ENCODE results near the gene ORM1. TPM values are rescaled to one million over a fixed set of nuclear protein-coding genes. Genes with fewer than 3 reads are reported as not detected.

The ORM1 gene
- polyA plus RNA-seq, 3 donors: 2.2 to 4.9 (median 2.8) TPM

DNA sequence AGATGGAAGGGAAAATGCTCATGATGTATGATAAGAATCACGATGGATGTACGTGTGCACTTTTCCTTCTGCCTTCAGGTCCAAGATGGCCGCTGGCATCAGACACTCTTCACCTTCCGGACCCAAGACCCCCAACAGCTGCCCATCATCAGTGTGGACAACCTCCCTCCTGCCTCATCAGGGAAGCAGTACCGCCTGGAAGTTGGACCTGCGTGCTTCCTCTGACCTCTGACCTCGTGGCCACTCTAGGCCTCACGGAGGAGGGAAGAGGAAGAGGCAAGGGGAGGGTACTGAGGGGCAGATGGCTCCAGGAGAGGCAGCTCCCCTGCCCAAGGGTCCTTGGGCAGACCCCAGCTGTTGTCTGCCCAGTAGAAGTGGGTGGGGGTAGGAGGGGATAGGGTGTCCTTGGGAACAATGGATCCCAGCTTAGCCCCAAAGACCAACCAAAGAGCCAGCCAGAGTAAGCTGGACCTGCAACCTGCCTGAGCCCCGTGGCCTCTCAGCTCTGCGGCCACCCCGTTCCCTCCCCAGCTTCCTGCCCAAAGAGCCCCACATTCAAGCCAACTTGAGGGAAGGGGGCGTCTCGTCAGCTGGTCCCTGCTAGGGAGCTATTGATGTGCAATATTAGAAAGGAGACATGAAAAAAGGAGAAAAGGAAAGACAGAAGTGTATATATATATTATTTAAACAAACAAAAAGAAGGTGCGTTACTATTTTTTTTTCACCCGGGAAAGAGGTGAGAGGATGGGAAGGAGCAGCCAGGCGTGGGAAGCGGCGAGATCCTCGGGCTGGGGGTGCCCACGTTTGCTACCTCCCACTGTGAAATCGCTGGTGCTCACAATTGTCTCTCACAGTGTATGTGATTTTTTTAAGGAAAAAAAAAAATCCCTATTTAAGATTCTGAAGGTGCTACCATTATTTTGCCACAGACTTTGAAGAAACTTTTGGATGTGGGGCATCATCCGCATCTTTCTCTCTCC is 12.1 kb upstream of the ORM1 start:
- TF ChIP-seq, protein P1, sequence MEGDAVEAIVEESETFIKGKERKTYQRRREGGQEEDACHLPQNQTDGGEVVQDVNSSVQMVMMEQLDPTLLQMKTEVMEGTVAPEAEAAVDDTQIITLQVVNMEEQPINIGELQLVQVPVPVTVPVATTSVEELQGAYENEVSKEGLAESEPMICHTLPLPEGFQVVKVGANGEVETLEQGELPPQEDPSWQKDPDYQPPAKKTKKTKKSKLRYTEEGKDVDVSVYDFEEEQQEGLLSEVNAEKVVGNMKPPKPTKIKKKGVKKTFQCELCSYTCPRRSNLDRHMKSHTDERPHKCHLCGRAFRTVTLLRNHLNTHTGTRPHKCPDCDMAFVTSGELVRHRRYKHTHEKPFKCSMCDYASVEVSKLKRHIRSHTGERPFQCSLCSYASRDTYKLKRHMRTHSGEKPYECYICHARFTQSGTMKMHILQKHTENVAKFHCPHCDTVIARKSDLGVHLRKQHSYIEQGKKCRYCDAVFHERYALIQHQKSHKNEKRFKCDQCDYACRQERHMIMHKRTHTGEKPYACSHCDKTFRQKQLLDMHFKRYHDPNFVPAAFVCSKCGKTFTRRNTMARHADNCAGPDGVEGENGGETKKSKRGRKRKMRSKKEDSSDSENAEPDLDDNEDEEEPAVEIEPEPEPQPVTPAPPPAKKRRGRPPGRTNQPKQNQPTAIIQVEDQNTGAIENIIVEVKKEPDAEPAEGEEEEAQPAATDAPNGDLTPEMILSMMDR (IDR thresholded peaks at IDR 0.05): no peak
- Mint-ChIP-seq H3K27me3 (ENCODE audit: low read depth in 3 of 3) (peaks cover 2 to 4% (median 3%) of the 10 kb centered on the region in 3 donors), H3K9me3 (peaks cover 0 to 6% (median 0%) of the 10 kb centered on the region in 7 donors), H3K36me3 (no peaks in the 10 kb centered on the region), H3K27ac (no peak overlapping the region), H3K4me1 (peaks cover 9% of the 10 kb centered on the region), H3K4me3 (no peak overlapping the region)
- Histone ChIP-seq H4K20me1 (ENCODE audit: insufficient read depth, low read length) (no peaks in the 10 kb centered on the region), H3K4me3 (replicated peaks in 1 of 3; ENCODE audit: low read depth in 2 of 3, low read length in 3 of 3) (no peak overlapping the region), H3K79me2 (ENCODE audit: insufficient read depth, low read length) (no peaks in the 10 kb centered on the region), H3K9me3 (replicated peaks in 1 of 2; ENCODE audit: control insufficient read depth in 1 of 2, insufficient read depth in 1 of 2, low read length in 2 of 2) (no peaks in the 10 kb centered on the region), H3K36me3 (replicated peaks in 1 of 2; ENCODE audit: control insufficient read depth in 1 of 2, insufficient read depth in 2 of 2, low read length in 2 of 2) (no peaks in the 10 kb centered on the region), H3K4me2 (replicated peaks; ENCODE audit: extremely low read depth, low read length, poor library complexity, severe bottlenecking) (no peak overlapping the region), H3K9ac (ENCODE audit: insufficient read depth, low read length, poor library complexity, severe bottlenecking) (no peak overlapping the region), H3K27ac (ENCODE audit: low read depth in 1 of 2, low read length in 2 of 2) (no peak overlapping the region), H3K4me1 (ENCODE audit: control insufficient read depth in 1 of 2, insufficient read depth in 2 of 2, low read length in 2 of 2) (peaks cover 9 to 10% of the 10 kb centered on the region in 2 donors), H2AFZ (ENCODE audit: insufficient read depth, low read depth, low read length, poor library complexity, severe bottlenecking) (peak overlapping the region; percentile 36), H3K27me3 (ENCODE audit: control insufficient read depth in 2 of 2, insufficient read depth in 2 of 2, low read length in 2 of 2) (no peaks in the 10 kb centered on the region)
- WGBS (ENCODE audit: insufficient coverage): 67% methylated on average over 5 of the region's 22 CpGs
- intact Hi-C loops (cut with micrococcal nuclease): no loop called here
- DNase-seq: peak in 1 of 3 donors; percentile 2

DNA sequence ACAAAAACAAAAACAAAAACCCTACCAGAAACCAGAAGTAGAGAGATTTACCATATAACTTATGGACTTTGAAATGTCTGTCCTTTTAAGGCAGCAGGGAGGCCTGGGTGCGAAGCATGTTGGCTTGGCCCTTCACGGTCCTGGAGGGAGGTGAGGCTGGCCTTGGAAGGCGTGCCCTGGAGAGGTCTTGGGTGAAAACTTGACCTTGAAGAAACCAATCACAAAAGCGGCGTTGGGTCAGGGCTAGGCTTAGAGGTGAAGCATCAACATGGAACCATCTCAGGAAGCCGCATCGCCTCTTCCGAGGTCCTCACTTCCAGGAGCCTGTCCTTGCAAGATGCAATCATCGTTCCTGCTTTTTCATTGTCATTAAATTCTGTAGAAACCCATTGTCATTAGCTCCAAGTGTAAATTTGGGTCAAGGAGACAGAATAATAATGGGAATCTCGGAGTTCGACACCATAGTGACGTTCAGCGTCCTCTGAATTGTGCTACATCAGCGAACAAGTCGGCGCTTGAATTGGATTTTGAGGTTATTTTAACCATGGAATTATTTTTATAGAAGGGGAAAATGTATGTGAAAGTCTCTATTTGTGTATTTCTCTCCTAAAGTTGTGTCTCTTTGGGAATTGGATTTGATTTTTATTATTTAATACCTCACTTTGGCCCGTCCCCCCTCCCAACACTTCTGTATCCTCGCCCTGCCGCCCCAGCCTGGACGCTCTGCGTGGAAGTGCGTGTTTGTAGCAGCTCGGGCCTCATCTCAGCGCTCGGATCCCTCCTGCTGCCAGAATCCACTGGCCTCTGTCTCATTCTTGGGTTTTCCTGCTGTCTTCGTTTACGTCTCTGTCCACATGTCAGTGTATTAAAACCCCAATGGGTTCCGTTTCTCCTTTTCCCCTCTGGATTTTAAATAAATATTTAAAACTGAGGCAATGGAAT is 11.1 kb upstream of the ORM1 start:
- H3K9me3 Mint-ChIP-seq: peaks cover 0 to 6% (median 0%) of the 10 kb centered on the region in 7 donors
- no peak overlapping the region for H3K4me3 Mint-ChIP-seq
- no peaks in the 10 kb centered on the region for H3K36me3 Mint-ChIP-seq
- peaks cover 1 to 4% (median 2%) of the 10 kb centered on the region in 3 donors for H3K27me3 Mint-ChIP-seq (ENCODE audit: low read depth in 3 of 3)
- Histone ChIP-seq H3K27me3 (ENCODE audit: control insufficient read depth in 2 of 2, insufficient read depth in 2 of 2, low read length in 2 of 2) (no peaks in the 10 kb centered on the region), H3K4me1 (ENCODE audit: control insufficient read depth in 1 of 2, insufficient read depth in 2 of 2, low read length in 2 of 2) (peaks cover 20 to 21% of the 10 kb centered on the region in 2 donors), H3K9ac (ENCODE audit: insufficient read depth, low read length, poor library complexity, severe bottlenecking) (no peak overlapping the region), H3K27ac (ENCODE audit: low read depth in 1 of 2, low read length in 2 of 2) (no peak overlapping the region), H3K79me2 (ENCODE audit: insufficient read depth, low read length) (no peaks in the 10 kb centered on the region), H2AFZ (ENCODE audit: insufficient read depth, low read depth, low read length, poor library complexity, severe bottlenecking) (no peak overlapping the region), H3K4me3 (replicated peaks in 1 of 3; ENCODE audit: low read depth in 2 of 3, low read length in 3 of 3) (no peak overlapping the region), H4K20me1 (ENCODE audit: insufficient read depth, low read length) (no peaks in the 10 kb centered on the region), H3K4me2 (replicated peaks; ENCODE audit: extremely low read depth, low read length, poor library complexity, severe bottlenecking) (no peak overlapping the region), H3K36me3 (replicated peaks in 1 of 2; ENCODE audit: control insufficient read depth in 1 of 2, insufficient read depth in 2 of 2, low read length in 2 of 2) (no peaks in the 10 kb centered on the region), H3K9me3 (replicated peaks in 1 of 2; ENCODE audit: control insufficient read depth in 1 of 2, insufficient read depth in 1 of 2, low read length in 2 of 2) (no peaks in the 10 kb centered on the region)
- H3K27ac Mint-ChIP-seq: no peak overlapping the region
- 94% methylated on average over 19 of the region's 28 CpGs for WGBS (ENCODE audit: insufficient coverage)
- TF ChIP-seq, protein P1 (IDR thresholded peaks at IDR 0.05): no peak
- peak in 1 of 3 donors; percentile 1 for DNase-seq
- H3K4me1 Mint-ChIP-seq: peaks cover 17% of the 10 kb centered on the region
- intact Hi-C loops (cut with micrococcal nuclease): no loop called here
